ENCODE results near the gene B4GALT5. TPM values are rescaled to one million over a fixed set of nuclear protein-coding genes. Genes with fewer than 3 reads are reported as not detected.

B4GALT5 gene
- polyA plus RNA-seq, 1 donor (not counting 4 experiments of a cell fraction or from before 2014, with no cell fraction given), result 23.5 TPM

DNA sequence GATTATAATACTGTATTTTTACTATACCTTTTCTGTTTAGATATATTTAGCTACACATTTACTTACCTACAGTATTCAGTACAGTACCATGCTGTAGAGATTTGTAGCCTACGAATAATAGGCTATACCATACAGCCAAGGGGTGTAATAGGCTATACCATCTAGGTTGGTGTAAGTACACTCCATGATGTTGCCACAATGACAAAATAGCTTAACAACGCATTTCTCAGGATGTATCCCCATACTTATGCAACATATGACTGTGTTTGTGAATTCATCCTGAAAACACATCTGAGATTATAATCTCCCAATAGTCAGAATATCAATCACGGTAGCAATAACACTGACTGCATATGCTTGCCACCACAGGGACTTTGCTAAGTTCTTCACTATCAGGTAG, 20.7 kb downstream of the B4GALT5 start:
- Histone ChIP-seq H4K20me1 (ENCODE audit: control insufficient read depth, extremely low read depth, insufficient read depth, low read length) (peaks cover 4% of the 10 kb centered on the region), H3K27me3 (ENCODE audit: control insufficient read depth, extremely low read depth, insufficient read depth, low read length) (no peaks in the 10 kb centered on the region)

DNA sequence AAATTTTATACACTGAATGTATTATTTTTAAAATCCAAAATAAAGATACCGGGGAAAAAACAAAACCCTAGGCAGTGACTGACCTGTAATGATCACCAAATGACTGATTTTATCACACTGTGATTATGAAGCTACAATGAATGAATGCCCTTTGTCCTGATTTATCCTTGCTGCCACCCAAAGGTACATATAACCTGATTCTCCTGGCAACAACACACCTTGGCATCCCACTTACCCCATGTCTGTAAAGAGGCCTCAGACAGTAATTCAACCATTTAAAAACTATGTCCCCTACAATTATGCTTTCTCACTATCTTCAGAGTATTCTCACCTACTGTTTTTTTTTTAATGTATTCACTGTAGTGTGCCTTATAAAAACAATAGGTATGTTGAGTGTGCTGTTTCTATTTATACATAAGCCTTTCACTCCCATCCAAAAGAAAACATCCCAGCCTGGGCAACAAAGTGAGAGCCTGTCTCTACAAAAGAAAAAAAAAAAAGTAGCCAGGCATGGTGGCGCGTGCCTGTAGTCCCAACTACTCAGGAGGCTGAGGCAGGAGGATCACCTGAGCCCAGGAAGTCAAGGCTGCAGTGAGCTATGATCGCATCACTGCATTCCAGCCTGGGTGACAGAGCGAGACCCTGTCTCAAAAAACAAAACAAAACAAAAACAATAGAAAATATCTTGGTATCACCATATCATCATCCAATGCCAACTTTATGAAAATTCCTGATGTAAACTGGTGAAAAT, 21.7 kb downstream of the B4GALT5 start:
- Histone ChIP-seq H3K36me3 (ENCODE audit: control insufficient read depth in 2 of 2, extremely low read depth in 1 of 2, insufficient read depth in 2 of 2, low read length in 2 of 2) (no peaks in the 10 kb centered on the region), H3K9ac (ENCODE audit: control insufficient read depth, extremely low read depth, insufficient read depth, low read length) (no peak overlapping the region), H3K4me2 (ENCODE audit: control insufficient read depth, extremely low read depth, insufficient read depth, low read depth, low read length) (peak overlapping the region; percentile 55), H3K4me3 (ENCODE audit: control insufficient read depth in 2 of 3, extremely low read depth in 1 of 3, insufficient read depth in 2 of 3, low read depth in 1 of 3, low read length in 3 of 3) (no peak overlapping the region), H2AFZ (ENCODE audit: control insufficient read depth, low read length) (no peak overlapping the region), H3K27ac (ENCODE audit: control insufficient read depth, insufficient read depth, low read length) (peak overlapping the region; percentile 43), H3K9me3 (ENCODE audit: control insufficient read depth, low read depth, low read length) (no peaks in the 10 kb centered on the region), H3K27me3 (ENCODE audit: control insufficient read depth, extremely low read depth, insufficient read depth, low read length) (no peaks in the 10 kb centered on the region), H3K4me1 (ENCODE audit: control insufficient read depth, extremely low read depth, insufficient read depth, low read length) (peaks cover 47% of the 10 kb centered on the region), H4K20me1 (ENCODE audit: control insufficient read depth, extremely low read depth, insufficient read depth, low read length) (peaks cover 4% of the 10 kb centered on the region), H3K79me2 (ENCODE audit: control insufficient read depth, insufficient read depth, low read length) (peaks cover 90% of the 10 kb centered on the region), H3K9me1 (ENCODE audit: control insufficient read depth, extremely low read depth, insufficient read depth, low read length) (peaks cover under 1% of the 10 kb centered on the region)
- no peak for DNase-seq (ENCODE audit: low read depth, low spot score)
- no peak for FAIRE-seq
- TF ChIP-seq, protein P1, sequence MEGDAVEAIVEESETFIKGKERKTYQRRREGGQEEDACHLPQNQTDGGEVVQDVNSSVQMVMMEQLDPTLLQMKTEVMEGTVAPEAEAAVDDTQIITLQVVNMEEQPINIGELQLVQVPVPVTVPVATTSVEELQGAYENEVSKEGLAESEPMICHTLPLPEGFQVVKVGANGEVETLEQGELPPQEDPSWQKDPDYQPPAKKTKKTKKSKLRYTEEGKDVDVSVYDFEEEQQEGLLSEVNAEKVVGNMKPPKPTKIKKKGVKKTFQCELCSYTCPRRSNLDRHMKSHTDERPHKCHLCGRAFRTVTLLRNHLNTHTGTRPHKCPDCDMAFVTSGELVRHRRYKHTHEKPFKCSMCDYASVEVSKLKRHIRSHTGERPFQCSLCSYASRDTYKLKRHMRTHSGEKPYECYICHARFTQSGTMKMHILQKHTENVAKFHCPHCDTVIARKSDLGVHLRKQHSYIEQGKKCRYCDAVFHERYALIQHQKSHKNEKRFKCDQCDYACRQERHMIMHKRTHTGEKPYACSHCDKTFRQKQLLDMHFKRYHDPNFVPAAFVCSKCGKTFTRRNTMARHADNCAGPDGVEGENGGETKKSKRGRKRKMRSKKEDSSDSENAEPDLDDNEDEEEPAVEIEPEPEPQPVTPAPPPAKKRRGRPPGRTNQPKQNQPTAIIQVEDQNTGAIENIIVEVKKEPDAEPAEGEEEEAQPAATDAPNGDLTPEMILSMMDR (optimal IDR thresholded peaks at IDR 0.05 in 1 of 3, IDR thresholded peaks at IDR 0.05 in 1 of 3, conservative IDR thresholded peaks at IDR 0.05 in 1 of 3; ENCODE audit: extremely low read depth in 1 of 3, insufficient read depth in 2 of 3, low read length in 3 of 3), result no peak
- no peak for TF ChIP-seq EZH2 (IDR thresholded peaks at IDR 0.05; ENCODE audit: low read length)
- dilution Hi-C loops (cut with MboI; ENCODE audit: extremely low pct_ligation_motif_present, low sequenced_read_pairs), result no loop called here

More for the DNA sequence above, 20.7 kb downstream of the B4GALT5 start:
- H3K4me2 ChIP-seq (ENCODE audit: control insufficient read depth, extremely low read depth, insufficient read depth, low read depth, low read length), result no peak overlapping the region
- FAIRE-seq, result no peak
- H3K27ac ChIP-seq (ENCODE audit: control insufficient read depth, insufficient read depth, low read length), result peak overlapping the region; percentile 23
- H3K9me1 ChIP-seq (ENCODE audit: control insufficient read depth, extremely low read depth, insufficient read depth, low read length), result peaks cover 4% of the 10 kb centered on the region
- dilution Hi-C loops (cut with MboI; ENCODE audit: extremely low pct_ligation_motif_present, low sequenced_read_pairs), result no loop called here
- H2AFZ ChIP-seq (ENCODE audit: control insufficient read depth, low read length), result no peak overlapping the region
- no peak overlapping the region for H3K4me3 ChIP-seq (ENCODE audit: control insufficient read depth in 2 of 3, extremely low read depth in 1 of 3, insufficient read depth in 2 of 3, low read depth in 1 of 3, low read length in 3 of 3)
- no peak for TF ChIP-seq EZH2 (IDR thresholded peaks at IDR 0.05; ENCODE audit: low read length)
- TF ChIP-seq, protein P1 (optimal IDR thresholded peaks at IDR 0.05 in 1 of 3, IDR thresholded peaks at IDR 0.05 in 1 of 3, conservative IDR thresholded peaks at IDR 0.05 in 1 of 3; ENCODE audit: extremely low read depth in 1 of 3, insufficient read depth in 2 of 3, low read length in 3 of 3), result no peak
- H3K9ac ChIP-seq (ENCODE audit: control insufficient read depth, extremely low read depth, insufficient read depth, low read length), result no peak overlapping the region
- H3K36me3 ChIP-seq (ENCODE audit: control insufficient read depth in 2 of 2, extremely low read depth in 1 of 2, insufficient read depth in 2 of 2, low read length in 2 of 2), result no peaks in the 10 kb centered on the region
- peaks cover 52% of the 10 kb centered on the region for H3K4me1 ChIP-seq (ENCODE audit: control insufficient read depth, extremely low read depth, insufficient read depth, low read length)
- H3K79me2 ChIP-seq (ENCODE audit: control insufficient read depth, insufficient read depth, low read length), result peaks cover 92% of the 10 kb centered on the region
- DNase-seq (ENCODE audit: low read depth, low spot score), result no peak
- no peaks in the 10 kb centered on the region for H3K9me3 ChIP-seq (ENCODE audit: control insufficient read depth, low read depth, low read length)
